ENCODE results near the gene KDM1A.
A peak's percentile ranks its signal among the peaks of the same experiment; 100 is the strongest.

KDM1A gene

DNA sequence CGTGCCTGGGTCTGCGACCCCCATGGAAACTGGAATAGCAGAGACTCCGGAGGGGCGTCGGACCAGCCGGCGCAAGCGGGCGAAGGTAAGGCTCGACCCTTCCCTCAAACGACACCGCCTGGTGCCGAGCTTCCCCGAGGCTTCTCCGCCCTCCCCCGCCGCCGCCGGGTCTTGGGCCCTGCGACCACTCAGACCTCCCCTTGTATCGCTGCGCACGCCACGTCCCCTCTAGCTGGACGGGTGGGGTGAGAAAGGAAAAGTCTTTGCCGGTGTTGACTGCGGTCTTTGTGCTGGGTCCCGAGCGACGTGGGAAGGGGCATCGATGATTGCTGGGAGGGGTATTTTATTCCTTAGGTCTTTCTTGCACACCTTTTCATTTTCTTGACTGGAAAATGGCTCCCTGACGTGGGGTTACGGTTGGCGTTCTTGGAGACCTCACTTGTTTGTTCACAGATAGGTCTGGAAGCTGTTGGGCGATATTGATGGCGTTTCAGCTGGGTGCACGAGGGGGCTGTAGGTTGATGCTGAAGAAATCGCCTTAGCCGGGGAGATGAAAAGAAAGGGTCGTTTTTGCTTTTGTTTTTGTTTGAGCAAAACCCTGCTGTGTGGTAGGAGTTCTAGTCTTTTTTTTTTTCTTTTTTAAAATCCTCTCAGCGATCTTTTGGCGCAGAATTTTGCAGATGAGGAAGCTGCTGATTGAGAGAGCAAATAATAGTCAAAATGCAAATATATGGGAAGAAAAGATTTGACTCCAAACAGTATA lies 776 bp downstream of the KDM1A start:
- Histone ChIP-seq H3K9ac (ENCODE audit: low read depth, low read length, poor library complexity, severe bottlenecking) (peak overlapping the region; percentile 95), H3K79me2 (ENCODE audit: insufficient read depth, low read length) (peaks cover 57% of the 10 kb centered on the region), H4K20me1 (ENCODE audit: insufficient read depth, low read length, poor library complexity, severe bottlenecking) (peaks cover 50% of the 10 kb centered on the region), H3K36me3 (ENCODE audit: insufficient read depth, low read length) (no peaks in the 10 kb centered on the region), H2AFZ (ENCODE audit: low read length) (peak overlapping the region; percentile 78), H3K9me3 (ENCODE audit: insufficient read depth, low read depth, low read length) (no peaks in the 10 kb centered on the region), H3K27me3 (ENCODE audit: insufficient read depth, low read length, poor library complexity, severe bottlenecking) (no peaks in the 10 kb centered on the region), H3K4me3 (ENCODE audit: low read length, poor library complexity, severe bottlenecking) (peak overlapping the region; percentile 83), H3F3A (ENCODE audit: low read depth) (no peaks in the 10 kb centered on the region), H3K4me1 (ENCODE audit: insufficient read depth, low read length, poor library complexity, severe bottlenecking) (peaks cover 27% of the 10 kb centered on the region), H3K4me2 (ENCODE audit: low read depth, low read length, poor library complexity, severe bottlenecking) (peak overlapping the region; percentile 81), H3K9me2 (replicated peaks; ENCODE audit: low read depth, low read length) (no peaks in the 10 kb centered on the region)
- TF ChIP-seq CTCF (conservative IDR thresholded peaks at IDR 0.05; ENCODE audit: low read length) (no peak), EZH2phosphoT487 (IDR thresholded peaks at IDR 0.05; ENCODE audit: borderline replicate concordance) (no peak)

DNA sequence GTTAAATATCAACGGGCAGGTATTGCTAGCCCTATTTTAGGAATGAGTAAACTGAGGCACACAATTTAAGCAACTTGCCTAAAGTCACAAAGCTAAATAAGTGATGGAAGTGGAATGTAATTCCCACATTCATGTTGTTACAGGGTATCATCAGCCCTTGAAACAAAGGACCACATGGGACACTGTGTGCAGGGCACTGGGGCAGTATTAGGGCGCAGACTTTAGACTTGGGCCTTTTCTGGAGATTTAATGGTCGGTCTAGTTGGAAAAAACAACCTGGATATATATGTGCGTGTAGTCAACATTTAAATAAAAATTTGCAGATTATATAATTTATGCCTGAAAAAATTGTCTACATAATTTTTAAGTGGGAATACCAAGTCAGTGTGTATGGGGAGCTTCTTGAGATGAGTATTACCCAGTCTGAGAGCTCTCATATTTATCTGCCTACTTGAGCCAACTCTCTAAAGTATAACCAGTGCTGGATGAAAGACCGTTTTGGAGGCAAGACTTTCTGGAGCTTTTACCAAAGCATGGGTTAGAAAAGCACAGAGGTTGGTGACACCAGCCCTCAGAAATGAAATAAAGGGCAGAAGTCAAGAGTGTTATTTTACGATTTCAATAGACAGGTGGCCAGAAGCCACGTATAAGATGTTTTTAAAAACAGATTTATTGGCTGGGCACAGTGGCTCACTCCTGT lies 1.6 kb downstream of the KDM1A start:
- peaks cover 58% of the 10 kb centered on the region for H4K20me1 ChIP-seq (ENCODE audit: insufficient read depth, low read length, poor library complexity, severe bottlenecking)
- peaks cover 27% of the 10 kb centered on the region for H3K4me1 ChIP-seq (ENCODE audit: insufficient read depth, low read length, poor library complexity, severe bottlenecking)
- no peak overlapping the region for H2AFZ ChIP-seq (ENCODE audit: low read length)
- peak overlapping the region; percentile 83 for H3K4me3 ChIP-seq (ENCODE audit: low read length, poor library complexity, severe bottlenecking)
- H3K9me3 ChIP-seq (ENCODE audit: insufficient read depth, low read depth, low read length) = no peaks in the 10 kb centered on the region
- no peak for TF ChIP-seq CTCF (conservative IDR thresholded peaks at IDR 0.05; ENCODE audit: low read length)
- TF ChIP-seq EZH2phosphoT487 (IDR thresholded peaks at IDR 0.05; ENCODE audit: borderline replicate concordance) = no peak
- H3K9ac ChIP-seq (ENCODE audit: low read depth, low read length, poor library complexity, severe bottlenecking) = peak overlapping the region; percentile 95
- peak overlapping the region; percentile 81 for H3K4me2 ChIP-seq (ENCODE audit: low read depth, low read length, poor library complexity, severe bottlenecking)
- peaks cover 66% of the 10 kb centered on the region for H3K79me2 ChIP-seq (ENCODE audit: insufficient read depth, low read length)
- H3F3A ChIP-seq (ENCODE audit: low read depth) = no peaks in the 10 kb centered on the region
- no peaks in the 10 kb centered on the region for H3K36me3 ChIP-seq (ENCODE audit: insufficient read depth, low read length)
- no peaks in the 10 kb centered on the region for H3K27me3 ChIP-seq (ENCODE audit: insufficient read depth, low read length, poor library complexity, severe bottlenecking)
- no peaks in the 10 kb centered on the region for H3K9me2 ChIP-seq (replicated peaks; ENCODE audit: low read depth, low read length)

GRCh38 chr1:23021834-23022233 lies 2.6 kb downstream of the KDM1A start:
- no peak overlapping the region for H3K9ac ChIP-seq (ENCODE audit: low read depth, low read length, poor library complexity, severe bottlenecking)
- peaks cover 32% of the 10 kb centered on the region for H3K4me1 ChIP-seq (ENCODE audit: insufficient read depth, low read length, poor library complexity, severe bottlenecking)
- H3K36me3 ChIP-seq (ENCODE audit: insufficient read depth, low read length) = no peaks in the 10 kb centered on the region
- TF ChIP-seq CTCF (conservative IDR thresholded peaks at IDR 0.05; ENCODE audit: low read length) = no peak
- no peak for TF ChIP-seq EZH2phosphoT487 (IDR thresholded peaks at IDR 0.05; ENCODE audit: borderline replicate concordance)
- H3K27me3 ChIP-seq (ENCODE audit: insufficient read depth, low read length, poor library complexity, severe bottlenecking) = no peaks in the 10 kb centered on the region
- no peaks in the 10 kb centered on the region for H3K9me3 ChIP-seq (ENCODE audit: insufficient read depth, low read depth, low read length)
- H3K79me2 ChIP-seq (ENCODE audit: insufficient read depth, low read length) = peaks cover 75% of the 10 kb centered on the region
- H3F3A ChIP-seq (ENCODE audit: low read depth) = 0 out of 2 replicates have a peak, but pooled peaks cover 3% of the 10 kb centered on the region
- H3K9me2 ChIP-seq (replicated peaks; ENCODE audit: low read depth, low read length) = no peaks in the 10 kb centered on the region
- peaks cover 68% of the 10 kb centered on the region for H4K20me1 ChIP-seq (ENCODE audit: insufficient read depth, low read length, poor library complexity, severe bottlenecking)
- H3K4me2 ChIP-seq (ENCODE audit: low read depth, low read length, poor library complexity, severe bottlenecking) = peak overlapping the region; percentile 81
- H3K4me3 ChIP-seq (ENCODE audit: low read length, poor library complexity, severe bottlenecking) = peak overlapping the region; percentile 83
- no peak overlapping the region for H2AFZ ChIP-seq (ENCODE audit: low read length)
